ENCODE data around the gene TMEM164. TPM values are rescaled to one million over a fixed set of nuclear protein-coding genes. Genes with fewer than 3 reads are reported as not detected.

The TMEM164 gene
- total and polyA plus RNA-seq, 4 experiments from 2014 or later: 0.52 to 17.2 (median 9.9) TPM

DNA sequence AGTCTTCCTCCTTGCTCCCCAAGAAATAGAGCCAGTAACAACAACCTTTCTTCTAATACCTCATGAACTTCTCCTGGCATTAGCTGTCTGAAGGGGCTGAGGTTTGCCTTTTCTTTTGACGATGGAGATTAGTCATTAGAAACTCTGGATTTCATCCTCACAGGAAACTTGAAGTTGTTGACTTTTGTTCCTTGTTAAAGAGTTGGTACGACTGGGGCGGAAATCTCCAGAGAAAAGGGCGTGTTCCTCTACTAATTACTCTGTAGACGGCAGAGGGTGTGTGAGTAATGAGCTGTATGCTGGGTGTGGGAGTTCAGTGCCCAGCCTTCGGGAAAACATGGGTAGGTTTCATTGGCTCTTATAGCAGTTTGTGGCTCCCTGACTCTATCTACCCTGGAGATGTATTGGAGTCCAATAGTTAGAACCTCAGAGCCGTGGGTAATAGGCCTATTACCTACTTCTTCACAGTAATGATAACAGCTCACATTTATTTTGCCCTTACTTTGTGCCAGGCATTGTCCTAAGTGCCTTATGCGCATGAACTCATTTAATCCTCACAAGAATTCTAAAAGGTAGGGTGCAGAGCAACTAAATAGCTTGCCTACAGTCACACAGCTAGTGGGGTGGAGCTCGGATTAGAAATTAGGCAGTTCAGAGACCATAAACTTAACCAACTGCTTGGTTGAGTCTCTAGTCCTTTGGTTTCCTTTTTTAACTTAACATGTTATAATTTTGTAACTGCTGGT lies 23.4 kb downstream of the TMEM164 start:
- no peaks in the 10 kb centered on the region for H3K36me3 ChIP-seq (ENCODE audit: insufficient read depth, low read length)
- H3K4me3 Mint-ChIP-seq: no peak overlapping the region
- no peaks in the 10 kb centered on the region for H3K9me3 ChIP-seq (ENCODE audit: control insufficient read depth in 1 of 2, low read length in 2 of 2)
- ChIA-PET CTCF (ENCODE audit: partially characterized antibody) (interaction anchor here (1.2 kb wide), 1 partner anchor 120 kb away, joined by 4 read pairs; no protein-coding TSS in a partner anchor), POLR2A (ENCODE audit: partially characterized antibody) (no interaction called here)
- peaks cover 9 to 26% (median 15%) of the 10 kb centered on the region in 4 donors for H3K4me1 Mint-ChIP-seq
- H3K36me3 Mint-ChIP-seq: peaks cover 0 to 18% of the 10 kb centered on the region in 2 donors
- peaks cover 6% of the 10 kb centered on the region for H3K4me1 ChIP-seq (ENCODE audit: insufficient read depth, low read length)
- no peaks in the 10 kb centered on the region for H3K27me3 ChIP-seq (ENCODE audit: insufficient read depth, low read length)
- H3K4me3 ChIP-seq (ENCODE audit: low read length in 2 of 2): no peak overlapping the region
- intact Hi-C loops (cut with micrococcal nuclease): no loop called here
- DNase-seq: no peak
- H3K27me3 Mint-ChIP-seq: no peaks in the 10 kb centered on the region
- no peak overlapping the region for H3K27ac ChIP-seq (ENCODE audit: low read depth, low read length)
- H3K9me3 Mint-ChIP-seq: no peaks in the 10 kb centered on the region
- H3K27ac Mint-ChIP-seq: peak overlapping the region in 1 of 7 donors; percentile 75

DNA sequence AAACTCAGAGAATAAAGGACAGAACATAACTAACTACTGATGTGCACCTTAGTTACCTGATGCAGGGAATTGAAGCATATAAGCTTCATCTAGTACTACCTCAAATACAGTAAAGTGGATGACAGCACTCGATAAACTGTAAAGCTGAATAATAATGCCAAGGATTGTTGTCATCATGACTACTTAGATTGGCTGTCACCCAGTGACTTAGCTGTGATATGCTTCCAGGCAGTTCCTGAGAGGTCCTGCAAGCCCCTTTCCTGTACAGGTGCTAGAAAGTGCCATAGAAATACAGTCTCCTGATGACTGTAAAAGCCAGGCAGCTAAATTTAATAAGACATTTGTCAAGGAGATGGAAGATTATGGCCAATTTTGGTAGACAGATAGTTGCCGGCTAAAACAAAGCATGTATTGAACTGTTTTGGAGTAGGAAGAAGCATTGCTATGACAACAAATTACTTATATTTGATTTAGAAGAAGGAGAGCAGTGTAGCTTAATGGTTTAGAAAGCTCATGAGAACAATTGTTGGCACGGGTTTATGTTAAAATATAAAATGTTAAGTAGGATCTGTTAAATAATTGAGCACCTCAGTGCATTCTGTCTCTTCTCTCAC lies 29.7 kb downstream of the TMEM164 start:
- H3K27ac ChIP-seq (ENCODE audit: low read depth, low read length): no peak overlapping the region
- H3K27me3 ChIP-seq (ENCODE audit: insufficient read depth, low read length): no peaks in the 10 kb centered on the region

DNA sequence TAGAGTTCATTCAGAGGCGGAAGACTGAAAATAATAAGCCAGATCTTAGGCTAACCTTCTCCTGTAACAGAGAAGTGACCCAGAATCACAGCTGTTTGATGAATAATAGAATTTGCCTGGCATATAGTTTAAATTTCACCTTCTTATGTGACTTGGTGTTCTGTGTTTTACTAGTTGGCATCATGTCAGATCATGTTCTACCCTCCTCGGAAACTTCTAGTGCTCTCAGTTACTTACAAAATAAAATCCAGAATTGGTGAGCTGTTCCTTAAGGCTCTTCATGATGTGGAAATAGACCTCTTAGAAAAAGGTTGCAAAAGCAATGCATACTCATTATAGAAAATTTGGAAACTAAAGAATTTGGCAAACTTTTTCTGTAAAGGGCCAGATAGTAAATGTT lies 31.1 kb downstream of the TMEM164 start:
- no peaks in the 10 kb centered on the region for H3K36me3 ChIP-seq (ENCODE audit: insufficient read depth, low read length)
- H3K27me3 Mint-ChIP-seq: no peaks in the 10 kb centered on the region
- H3K27ac Mint-ChIP-seq: no peak overlapping the region
- ChIA-PET POLR2A (ENCODE audit: partially characterized antibody) (no interaction called here), CTCF (ENCODE audit: partially characterized antibody) (interaction anchor here (1.9 kb wide), 1 partner anchor 143 kb away, joined by 4 read pairs; no protein-coding TSS in a partner anchor)
- no peak overlapping the region for H3K4me3 ChIP-seq (ENCODE audit: low read length in 2 of 2)
- no peak overlapping the region for H3K4me3 Mint-ChIP-seq
- no peak overlapping the region for H3K27ac ChIP-seq (ENCODE audit: low read depth, low read length)
- H3K4me1 ChIP-seq (ENCODE audit: insufficient read depth, low read length): peaks cover 3% of the 10 kb centered on the region
- no peaks in the 10 kb centered on the region for H3K27me3 ChIP-seq (ENCODE audit: insufficient read depth, low read length)
- peaks cover 5 to 16% (median 10%) of the 10 kb centered on the region in 4 donors for H3K4me1 Mint-ChIP-seq
- no peak for DNase-seq
- intact Hi-C loops (cut with micrococcal nuclease): no loop called here
- H3K9me3 ChIP-seq (ENCODE audit: control insufficient read depth in 1 of 2, low read length in 2 of 2): no peaks in the 10 kb centered on the region
- peaks cover 0 to 5% of the 10 kb centered on the region in 2 donors for H3K36me3 Mint-ChIP-seq
- no peaks in the 10 kb centered on the region for H3K9me3 Mint-ChIP-seq

More for the DNA sequence above, 29.7 kb downstream of the TMEM164 start:
- Histone ChIP-seq H3K4me1 (ENCODE audit: insufficient read depth, low read length) (peaks cover 6% of the 10 kb centered on the region), H3K36me3 (ENCODE audit: insufficient read depth, low read length) (no peaks in the 10 kb centered on the region), H3K4me3 (ENCODE audit: low read length in 2 of 2) (no peak overlapping the region), H3K9me3 (ENCODE audit: control insufficient read depth in 1 of 2, low read length in 2 of 2) (no peaks in the 10 kb centered on the region)
- Mint-ChIP-seq H3K27ac (peak overlapping the region in 1 of 7 donors; percentile 8), H3K27me3 (no peaks in the 10 kb centered on the region), H3K4me3 (no peak overlapping the region), H3K9me3 (no peaks in the 10 kb centered on the region), H3K4me1 (peaks cover 11 to 15% (median 12%) of the 10 kb centered on the region in 4 donors), H3K36me3 (peaks cover 0 to 5% of the 10 kb centered on the region in 2 donors)
- CTCF ChIA-PET (ENCODE audit: partially characterized antibody): interaction anchor here (1.1 to 1.9 kb wide), 2 partner anchors 22 to 141 kb away, joined by 3 to 4 read pairs; no protein-coding TSS in a partner anchor
- POLR2A ChIA-PET (ENCODE audit: partially characterized antibody): no interaction called here
- intact Hi-C loops (cut with micrococcal nuclease): no loop called here
- no peak for DNase-seq

DNA sequence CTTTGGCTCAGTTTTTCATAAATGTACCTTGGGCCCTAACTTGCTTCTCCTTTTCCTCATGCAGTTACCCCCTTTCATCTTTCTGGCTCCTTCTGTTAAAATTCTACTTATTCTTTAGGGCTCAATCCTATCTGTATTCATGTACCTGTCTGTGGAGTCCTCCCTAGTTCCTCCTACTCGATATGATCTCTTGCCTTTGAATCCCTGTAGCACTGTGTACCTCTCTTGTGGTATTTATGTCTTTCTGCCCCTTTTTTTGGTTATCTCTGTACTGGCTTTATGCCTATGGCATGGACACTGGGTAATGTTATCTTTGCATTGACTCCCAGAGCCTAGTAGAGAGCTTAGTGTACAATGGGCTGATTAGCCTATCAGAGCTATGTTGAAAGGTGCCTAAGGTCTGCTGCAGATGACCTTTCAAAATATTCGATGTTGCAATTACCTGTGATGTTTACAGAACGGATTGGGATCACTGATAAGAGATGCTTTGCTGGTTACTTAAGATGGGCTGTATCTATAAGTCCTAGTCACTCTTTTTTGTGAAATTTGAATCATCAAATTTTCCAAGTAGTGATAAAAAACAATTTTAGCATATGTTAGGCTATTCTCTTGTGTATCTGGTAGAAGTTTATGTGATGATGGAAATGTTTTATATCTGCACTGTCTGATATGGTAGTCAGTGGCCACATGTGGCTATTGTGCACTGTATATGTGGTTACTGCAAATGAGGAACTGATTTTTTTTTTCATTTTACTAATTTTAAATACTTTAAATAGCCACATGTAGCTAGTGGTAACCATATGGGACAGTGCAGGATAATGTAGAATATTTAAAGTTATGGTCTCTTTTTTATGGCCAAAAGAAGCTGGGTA lies 33.5 kb downstream of the TMEM164 start:
- Mint-ChIP-seq H3K9me3 (no peaks in the 10 kb centered on the region), H3K4me3 (no peak overlapping the region), H3K27ac (peak overlapping the region in 1 of 7 donors; percentile 17), H3K4me1 (peaks cover 5 to 24% (median 8%) of the 10 kb centered on the region in 4 donors), H3K36me3 (peaks cover 0 to 3% of the 10 kb centered on the region in 2 donors), H3K27me3 (no peaks in the 10 kb centered on the region)
- H3K4me1 ChIP-seq (ENCODE audit: insufficient read depth, low read length): no peaks in the 10 kb centered on the region
- H3K27ac ChIP-seq (ENCODE audit: low read depth, low read length): no peak overlapping the region
- no peak for DNase-seq
- intact Hi-C loops (cut with micrococcal nuclease): no loop called here
- ChIA-PET CTCF (ENCODE audit: partially characterized antibody) (no interaction called here), POLR2A (ENCODE audit: partially characterized antibody) (no interaction called here)
- H3K9me3 ChIP-seq (ENCODE audit: control insufficient read depth in 1 of 2, low read length in 2 of 2): no peaks in the 10 kb centered on the region
- H3K4me3 ChIP-seq (ENCODE audit: low read length in 2 of 2): no peak overlapping the region
- H3K27me3 ChIP-seq (ENCODE audit: insufficient read depth, low read length): no peaks in the 10 kb centered on the region
- H3K36me3 ChIP-seq (ENCODE audit: insufficient read depth, low read length): no peaks in the 10 kb centered on the region

DNA sequence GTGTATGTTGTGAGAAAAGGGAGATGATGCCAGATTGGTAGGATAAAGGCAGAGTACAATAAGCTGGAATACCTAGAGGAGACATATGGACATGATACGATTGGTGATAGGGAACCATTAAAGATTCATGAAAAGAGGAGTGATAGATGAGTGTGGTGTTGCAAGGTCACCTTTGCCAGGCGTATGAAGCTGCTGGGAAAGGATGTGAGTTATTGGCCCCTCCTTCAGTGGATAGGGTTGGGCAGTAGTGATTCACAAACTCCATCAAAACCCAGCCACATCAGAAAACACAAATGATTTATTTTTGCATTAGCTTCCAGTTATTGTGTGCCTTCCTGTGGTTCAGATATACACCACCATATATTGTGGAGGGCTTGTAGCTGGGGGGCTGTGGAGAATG lies 34.3 kb downstream of the TMEM164 start:
- POLR2A ChIA-PET (ENCODE audit: partially characterized antibody): no interaction called here
- H3K4me1 Mint-ChIP-seq: peaks cover 10 to 25% (median 12%) of the 10 kb centered on the region in 4 donors

DNA sequence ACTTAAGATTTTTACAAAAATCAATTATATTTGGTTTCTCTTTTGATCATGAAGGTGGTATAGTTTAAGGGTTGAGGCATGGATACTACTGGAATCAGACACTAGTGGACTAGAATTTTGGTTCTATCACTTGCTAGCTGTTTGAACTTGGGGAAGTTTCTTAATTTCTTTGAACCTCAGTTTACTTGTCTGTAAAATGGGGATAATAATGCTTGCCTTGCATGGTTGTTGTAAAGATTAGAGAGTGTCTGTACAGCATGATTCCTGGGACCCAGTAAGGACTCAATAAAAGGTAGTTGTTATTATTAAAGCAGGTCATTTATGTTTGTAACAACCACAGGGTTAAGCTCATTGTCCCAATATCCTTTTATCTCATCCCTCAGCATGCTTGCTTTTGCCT lies 36.0 kb downstream of the TMEM164 start:
- intact Hi-C loops (cut with micrococcal nuclease): no loop called here
- no peaks in the 10 kb centered on the region for H3K9me3 ChIP-seq (ENCODE audit: control insufficient read depth in 1 of 2, low read length in 2 of 2)
- ChIA-PET CTCF (ENCODE audit: partially characterized antibody) (no interaction called here), POLR2A (ENCODE audit: partially characterized antibody) (no interaction called here)
- Mint-ChIP-seq H3K4me3 (no peak overlapping the region), H3K27me3 (no peaks in the 10 kb centered on the region), H3K36me3 (no peaks in the 10 kb centered on the region), H3K4me1 (peaks cover 12 to 22% (median 16%) of the 10 kb centered on the region in 4 donors), H3K27ac (no peak overlapping the region), H3K9me3 (no peaks in the 10 kb centered on the region)
- DNase-seq: no peak
- H3K27me3 ChIP-seq (ENCODE audit: insufficient read depth, low read length): no peaks in the 10 kb centered on the region
- no peaks in the 10 kb centered on the region for H3K4me1 ChIP-seq (ENCODE audit: insufficient read depth, low read length)
- H3K4me3 ChIP-seq (ENCODE audit: low read length in 2 of 2): no peak overlapping the region
- H3K36me3 ChIP-seq (ENCODE audit: insufficient read depth, low read length): no peaks in the 10 kb centered on the region
- no peak overlapping the region for H3K27ac ChIP-seq (ENCODE audit: low read depth, low read length)

More for the DNA sequence above, 34.3 kb downstream of the TMEM164 start:
- peaks cover 0 to 3% of the 10 kb centered on the region in 2 donors for H3K36me3 Mint-ChIP-seq
- no peaks in the 10 kb centered on the region for H3K36me3 ChIP-seq (ENCODE audit: insufficient read depth, low read length)
- H3K9me3 ChIP-seq (ENCODE audit: control insufficient read depth in 1 of 2, low read length in 2 of 2): no peaks in the 10 kb centered on the region
- CTCF ChIA-PET (ENCODE audit: partially characterized antibody): no interaction called here
- no peak overlapping the region for H3K4me3 Mint-ChIP-seq
- no peak overlapping the region for H3K27ac ChIP-seq (ENCODE audit: low read depth, low read length)
- H3K27ac Mint-ChIP-seq: no peak overlapping the region
- H3K27me3 ChIP-seq (ENCODE audit: insufficient read depth, low read length): no peaks in the 10 kb centered on the region
- intact Hi-C loops (cut with micrococcal nuclease): no loop called here
- no peak overlapping the region for H3K4me3 ChIP-seq (ENCODE audit: low read length in 2 of 2)
- H3K4me1 ChIP-seq (ENCODE audit: insufficient read depth, low read length): no peaks in the 10 kb centered on the region
- no peaks in the 10 kb centered on the region for H3K9me3 Mint-ChIP-seq
- no peak for DNase-seq
- H3K27me3 Mint-ChIP-seq: no peaks in the 10 kb centered on the region

DNA sequence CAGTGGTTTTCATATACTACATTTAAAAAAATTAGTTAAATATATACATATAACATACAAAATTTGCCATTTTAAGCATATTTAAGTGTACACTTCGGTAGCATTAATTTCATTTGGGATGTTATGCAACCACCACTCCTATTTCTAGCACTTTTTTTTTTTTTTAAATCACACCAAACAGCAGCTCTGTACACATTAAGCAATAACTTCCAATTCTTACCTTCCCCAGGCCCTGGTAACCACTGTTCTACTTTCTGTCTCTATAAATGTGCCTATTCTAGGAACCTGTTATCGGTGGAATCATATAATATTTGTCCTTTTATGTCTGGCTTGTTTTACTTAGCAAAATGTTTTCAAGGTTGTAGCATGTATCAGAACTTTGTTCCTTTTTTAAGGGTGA lies 39.1 kb downstream of the TMEM164 start:
- intact Hi-C loops (cut with micrococcal nuclease): no loop called here
- no peaks in the 10 kb centered on the region for H3K27me3 Mint-ChIP-seq
- H3K9me3 ChIP-seq (ENCODE audit: control insufficient read depth in 1 of 2, low read length in 2 of 2): no peaks in the 10 kb centered on the region
- no peak overlapping the region for H3K4me3 ChIP-seq (ENCODE audit: low read length in 2 of 2)
- H3K27ac ChIP-seq (ENCODE audit: low read depth, low read length): no peak overlapping the region
- DNase-seq: no peak
- no peak overlapping the region for H3K4me3 Mint-ChIP-seq
- no peaks in the 10 kb centered on the region for H3K4me1 ChIP-seq (ENCODE audit: insufficient read depth, low read length)
- H3K36me3 Mint-ChIP-seq: peaks cover 0 to 2% of the 10 kb centered on the region in 2 donors
- no peaks in the 10 kb centered on the region for H3K9me3 Mint-ChIP-seq
- H3K4me1 Mint-ChIP-seq: peaks cover 6 to 22% (median 19%) of the 10 kb centered on the region in 4 donors
- H3K27me3 ChIP-seq (ENCODE audit: insufficient read depth, low read length): no peaks in the 10 kb centered on the region
- CTCF ChIA-PET (ENCODE audit: partially characterized antibody): interaction anchor here (1.4 kb wide), 1 partner anchor 104 kb away, joined by 4 read pairs; no protein-coding TSS in a partner anchor
- no peak overlapping the region for H3K27ac Mint-ChIP-seq
- POLR2A ChIA-PET (ENCODE audit: partially characterized antibody): no interaction called here
- H3K36me3 ChIP-seq (ENCODE audit: insufficient read depth, low read length): no peaks in the 10 kb centered on the region

Data from CD4-positive, alpha-beta memory T cell (primary cell).